A673 (cell line): ENCODE data around the gene MSRB3. TPM values are rescaled to one million over a fixed set of nuclear protein-coding genes. Genes with fewer than 3 reads are reported as not detected.

ENCODE experiments used
- BruUV-seq: library from RNA; stranded (reverse); fragments of 400-500 nt; replicated peaks from 2 replicates; lab custom pipeline; 2021; lab: Mats Ljungman, UMichigan
- CTCF ChIA-PET: fragments of 300-600 bp; sonication (Branson Sonifier 250); formaldehyde crosslinking; loops from one replicate; lab custom pipeline; 2022; ENCODE audit warnings: antibody characterized with exemption; lab: Charles Lee
- POLR2A ChIA-PET: fragments of 300-600 bp; sonication (Branson Sonifier 250); formaldehyde crosslinking; loops from one replicate; lab custom pipeline; 2022; ENCODE audit warnings: antibody characterized with exemption; ENCODE audit not compliant: low non-redundant PET; lab: Charles Lee
- DNase-seq: peaks from one replicate; pipeline ENCODE4 v3.0.0-alpha.2; 2015; ENCODE audit warnings: low spot score
- H3K27ac ChIP-seq: fragments of 200-600 bp; sonication (generic); 2 replicates; pipeline ENCODE4 v1.5.1; 2016; ENCODE audit warnings: mixed run types, low read depth, mild to moderate bottlenecking, mixed read lengths, antibody characterized with exemption, low read length; ENCODE audit not compliant: poor library complexity, severe bottlenecking
- H3K27me3 ChIP-seq: fragments of 200-600 bp; sonication (generic); replicated peaks from 2 replicates; pipeline ENCODE4 v1.6.1; 2017; ENCODE audit warnings: mixed run types, low read depth, mild to moderate bottlenecking, mixed read lengths, antibody characterized with exemption, low read length; ENCODE audit not compliant: insufficient read depth, poor library complexity
- H3K36me3 ChIP-seq: fragments of 200-600 bp; sonication (generic); 2 replicates; pipeline ENCODE4 v1.6.1; 2016; ENCODE audit warnings: mixed run types, mild to moderate bottlenecking, mixed read lengths, antibody characterized with exemption, low read length; ENCODE audit not compliant: insufficient read depth, poor library complexity, severe bottlenecking
- H3K4me1 ChIP-seq: fragments of 200-600 bp; sonication (generic); 2 replicates; pipeline ENCODE4 v1.6.1; 2017; ENCODE audit warnings: mixed run types, mild to moderate bottlenecking, mixed read lengths, antibody characterized with exemption, low read length; ENCODE audit not compliant: insufficient read depth, poor library complexity, severe bottlenecking
- H3K4me3 ChIP-seq: fragments of 200-600 bp; sonication (generic); 2 replicates; pipeline ENCODE4 v1.5.1; 2016; ENCODE audit warnings: low read depth, mixed run types, mild to moderate bottlenecking, mixed read lengths, low read length; ENCODE audit not compliant: poor library complexity, severe bottlenecking
- H3K9me3 ChIP-seq: fragments of 200-600 bp; sonication (generic); 2 replicates; pipeline ENCODE4 v1.6.1; 2016; ENCODE audit warnings: mixed run types, low read depth, mild to moderate bottlenecking, mixed read lengths, antibody characterized with exemption, low read length; ENCODE audit not compliant: poor library complexity, severe bottlenecking
- CTCF ChIP-seq: fragments of 300-800, 200-600 bp; sonication (generic); conservative IDR thresholded peaks from 2 replicates; pipeline ENCODE4 v1.5.1; 2017; ENCODE audit warnings: low read depth, mild to moderate bottlenecking, antibody characterized with exemption, low read length, moderate library complexity, mixed read lengths
- EZH2 ChIP-seq: fragments of 200-600 bp; sonication (generic); IDR thresholded peaks from 2 replicates; pipeline ENCODE4 v1.6.1; 2017; ENCODE audit warnings: borderline replicate concordance, low read depth, mild to moderate bottlenecking, mixed read lengths, antibody characterized with exemption, low read length; ENCODE audit not compliant: poor library complexity, severe bottlenecking
- intact Hi-C: fragments of 100-400 bp; cut with micrococcal nuclease; formaldehyde crosslinking; loops from one replicate; pipeline ENCODE4 v1.10.0; 2022; ENCODE audit not compliant: unreplicated experiment
- total RNA-seq: library from RNA; stranded (reverse); gene quantifications from 2 replicates; pipeline ENCODE4 v1.2.3, GENCODE V29; 2021

The MSRB3 gene
- total RNA-seq, 1 experiment from 2014 or later: 2.1 TPM

GRCh38 chr12:65414526-65414925 lies 136.0 kb downstream of the MSRB3 start:
- DNase-seq: no peak
- intact Hi-C loops: no loop called here
- no peaks in the 10 kb centered on the region for H3K9me3 ChIP-seq
- ChIA-PET CTCF (no interaction called here), POLR2A (no interaction called here)
- no peak overlapping the region for H3K4me3 ChIP-seq
- BruUV-seq: no TSS peak
- no peaks in the 10 kb centered on the region for H3K27me3 ChIP-seq
- H3K4me1 ChIP-seq: no peaks in the 10 kb centered on the region
- TF ChIP-seq EZH2: no peak
- no peak for TF ChIP-seq CTCF
- H3K36me3 ChIP-seq: no peaks in the 10 kb centered on the region
- H3K27ac ChIP-seq: no peak overlapping the region

- no TSS peak for BruUV-seq
- no peak for DNase-seq
Observed at GRCh38 chr12:65415826-65416225, 137.3 kb downstream of the MSRB3 start.

GRCh38 chr12:65419284-65420072 lies 141.0 kb downstream of the MSRB3 start:
- Histone ChIP-seq H3K27me3 (no peaks in the 10 kb centered on the region), H3K4me3 (no peak overlapping the region), H3K9me3 (peaks cover 6% of the 10 kb centered on the region), H3K36me3 (no peaks in the 10 kb centered on the region), H3K27ac (no peak overlapping the region), H3K4me1 (no peaks in the 10 kb centered on the region)
- DNase-seq: no peak
- intact Hi-C loops: no loop called here
- TF ChIP-seq CTCF: no peak
- TF ChIP-seq EZH2: no peak
- BruUV-seq: no TSS peak
- POLR2A ChIA-PET: no interaction called here
- CTCF ChIA-PET: no interaction called here

More at GRCh38 chr12:65415826-65416225, 137.3 kb downstream of the MSRB3 start:
- Histone ChIP-seq H3K27me3 (no peaks in the 10 kb centered on the region), H3K9me3 (no peaks in the 10 kb centered on the region), H3K27ac (no peak overlapping the region), H3K4me3 (no peak overlapping the region), H3K36me3 (no peaks in the 10 kb centered on the region), H3K4me1 (no peaks in the 10 kb centered on the region)
- intact Hi-C loops: no loop called here
- ChIA-PET CTCF (no interaction called here), POLR2A (no interaction called here)
- TF ChIP-seq EZH2 (no peak), CTCF (no peak)
